GM19438 (cell line): ENCODE results near the gene TIGD6.
A peak's percentile ranks its signal among the peaks of the same experiment; 100 is the strongest.

Experiments
- ATAC-seq: cut with Tn5 transposase; IDR thresholded peaks from one replicate; pipeline ENCODE4 v1.9.1; 2021; ENCODE audit warnings: low read depth; ENCODE audit not compliant: unreplicated experiment

TIGD6 gene

GRCh38 chr5:150017226-150018005, 17.0 kb upstream of the TIGD6 start:
- no peak for ATAC-seq

- ATAC-seq, result no peak
Observed at GRCh38 chr5:150016537-150016936, 16.1 kb upstream of the TIGD6 start.

GRCh38 chr5:150015415-150015814, 15.0 kb upstream of the TIGD6 start:
- no peak for ATAC-seq

DNA sequence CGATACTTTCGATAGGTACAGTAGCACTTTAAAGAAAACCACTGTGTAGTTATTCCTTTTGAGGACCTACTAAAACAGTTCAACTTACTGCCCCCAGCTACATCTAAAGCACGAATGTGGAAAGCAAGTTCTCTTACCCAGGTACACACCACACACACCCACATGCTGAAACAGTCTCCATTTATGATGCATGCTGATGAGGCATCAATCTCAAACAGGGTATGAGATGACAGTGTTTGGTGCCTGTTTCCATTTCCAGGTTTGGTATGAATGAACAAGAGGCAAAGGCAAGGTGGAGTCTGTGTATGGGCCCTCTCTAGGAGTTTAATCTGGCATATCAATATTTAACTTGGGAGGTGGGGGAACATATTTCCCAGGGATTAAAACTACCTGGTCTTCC, 14.0 kb upstream of the TIGD6 start:
- ATAC-seq, result no peak

DNA sequence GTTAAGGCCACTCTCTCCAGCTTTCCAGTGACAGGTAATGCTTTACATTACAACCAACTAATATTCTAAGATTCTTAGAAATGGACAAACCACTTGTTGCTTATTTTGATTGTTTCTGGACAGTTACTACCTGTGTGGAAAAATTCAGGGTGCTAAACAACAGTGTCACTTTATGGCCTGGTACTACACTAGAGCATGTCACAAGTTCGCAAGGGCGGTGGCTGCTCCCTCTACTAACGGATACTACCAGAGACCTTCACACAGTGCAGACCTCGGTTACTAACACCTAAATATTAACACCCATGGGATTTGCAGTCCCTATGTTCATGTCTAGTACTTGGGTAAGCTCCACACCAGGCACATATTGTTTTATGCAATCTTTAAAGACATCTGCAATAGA, 13.5 kb upstream of the TIGD6 start:
- ATAC-seq, result no peak

- ATAC-seq, result no peak
Observed at GRCh38 chr5:150009671-150010387, 9.4 kb upstream of the TIGD6 start.

GRCh38 chr5:150007050-150007449, 6.6 kb upstream of the TIGD6 start:
- no peak for ATAC-seq

DNA sequence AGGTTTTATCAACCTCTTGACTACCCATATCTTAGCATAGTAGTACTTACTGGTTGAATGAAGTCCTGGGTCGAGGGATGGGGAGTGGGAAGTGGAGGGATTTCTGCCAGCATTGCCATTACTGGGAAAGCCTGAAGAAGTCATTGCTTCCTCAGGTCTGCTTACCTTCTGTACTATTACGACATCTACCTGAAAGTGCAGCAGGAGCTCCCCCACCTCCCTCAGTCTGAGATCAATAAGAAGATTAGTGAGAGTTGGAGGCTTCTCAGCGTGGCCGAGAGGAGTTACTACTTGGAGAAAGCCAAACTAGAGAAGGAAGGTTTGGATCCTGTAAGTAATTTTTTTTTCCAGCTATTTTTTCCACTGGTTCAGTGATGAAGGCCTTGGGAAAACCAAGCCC, 5.9 kb upstream of the TIGD6 start:
- no peak for ATAC-seq

GRCh38 chr5:150001660-150002486, 1.4 kb upstream of the TIGD6 start:
- peak; percentile 57 for ATAC-seq

DNA sequence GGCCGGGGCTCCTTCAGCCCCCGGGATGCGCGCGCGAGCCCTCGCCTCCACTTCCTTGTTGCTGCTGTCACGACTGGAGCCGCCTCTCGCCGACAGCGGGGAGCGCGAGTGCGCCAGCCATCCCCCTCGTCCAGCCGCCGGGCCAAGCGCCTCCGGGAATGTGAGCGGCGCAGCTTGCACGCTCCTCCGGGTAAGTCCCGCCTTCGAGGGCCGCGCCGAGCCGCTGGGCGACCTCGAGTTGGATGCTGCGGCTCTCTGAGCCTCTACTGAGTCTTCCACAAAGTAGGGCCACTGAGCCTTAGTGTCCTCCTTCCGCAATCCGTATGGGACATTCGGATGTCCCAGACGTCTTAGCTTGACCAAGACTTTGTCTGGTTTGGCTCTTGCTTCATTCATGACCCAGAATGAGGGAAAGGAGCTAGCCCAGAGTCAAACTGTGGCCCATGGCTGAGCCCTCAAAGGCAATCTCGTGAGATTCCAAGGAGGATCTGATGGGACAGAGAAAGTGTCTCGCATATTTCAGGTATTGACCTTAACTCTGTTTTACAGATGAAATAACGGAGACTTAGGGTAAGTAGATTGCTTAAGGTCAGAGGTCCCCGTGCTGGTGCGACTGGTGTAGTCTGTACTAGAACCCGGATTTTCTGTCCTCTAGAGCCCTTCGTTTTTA, 671 bp upstream of the TIGD6 start:
- peak; percentile 21 for ATAC-seq

DNA sequence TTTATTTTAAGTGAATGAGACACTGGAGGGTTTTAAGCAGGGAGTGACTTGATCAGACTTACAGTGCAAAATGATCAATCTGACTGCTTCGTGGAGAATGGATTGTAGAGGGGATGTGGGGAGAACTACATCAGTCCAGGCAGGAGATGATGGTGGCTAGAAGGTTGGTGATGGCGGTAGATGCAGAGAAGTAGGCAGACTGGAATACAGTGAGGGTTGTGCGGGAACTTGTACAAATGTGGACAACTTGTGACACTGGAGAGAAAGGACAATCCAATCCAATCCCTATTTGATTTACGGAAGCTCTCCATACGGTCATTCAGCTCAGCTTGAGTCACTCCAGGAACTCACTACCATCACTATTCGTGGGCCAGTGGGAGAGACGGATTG, 593 bp downstream of the TIGD6 start:
- no peak for ATAC-seq

GRCh38 chr5:149999359-149999758, 1.1 kb downstream of the TIGD6 start:
- no peak for ATAC-seq

DNA sequence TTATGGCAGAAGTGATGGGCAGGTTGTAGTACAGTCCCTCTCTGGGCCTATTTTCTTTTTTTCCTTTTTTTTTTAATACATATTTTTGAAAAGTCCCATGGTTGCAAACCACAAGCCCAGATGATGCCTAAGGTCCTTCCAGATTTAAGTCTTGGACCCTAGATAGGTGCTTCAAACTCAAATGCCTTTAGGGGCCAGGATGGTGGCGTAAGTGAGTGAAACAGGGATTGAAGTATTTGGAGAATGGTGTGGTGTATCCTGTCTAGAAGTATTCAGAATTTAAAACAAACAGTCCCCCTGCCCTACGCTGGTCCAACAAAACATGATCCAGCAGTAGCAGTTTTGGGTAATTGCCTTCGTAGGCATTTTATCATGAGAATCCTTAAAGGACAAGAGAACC, 2.2 kb downstream of the TIGD6 start:
- ATAC-seq, result no peak

- no peak for ATAC-seq
Observed at GRCh38 chr5:149996205-149996890, 4.1 kb downstream of the TIGD6 start.

- no peak for ATAC-seq
Observed at GRCh38 chr5:149995385-149996204, 4.9 kb downstream of the TIGD6 start.

DNA sequence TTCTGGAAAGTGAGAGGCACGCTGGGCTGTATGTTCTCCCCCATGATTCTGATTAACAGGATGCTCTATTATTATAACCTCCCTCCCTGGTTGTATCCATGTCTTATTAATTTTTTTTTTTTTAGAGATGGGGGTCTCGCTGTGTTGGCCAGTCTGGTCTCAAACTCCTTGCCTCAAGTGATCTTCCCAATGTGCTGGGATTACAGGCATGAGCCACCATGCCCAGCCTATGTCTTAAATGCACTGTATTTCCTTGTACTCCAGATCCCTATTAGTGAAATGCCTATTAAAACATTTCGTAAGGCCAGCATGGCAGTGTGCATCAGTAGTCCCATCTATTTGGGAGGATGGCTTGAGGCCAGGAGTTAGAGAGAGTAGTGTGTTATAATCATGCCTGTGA, 7.0 kb downstream of the TIGD6 start:
- no peak for ATAC-seq

GRCh38 chr5:149990518-149991376, 9.7 kb downstream of the TIGD6 start:
- ATAC-seq, result no peak

GRCh38 chr5:149988126-149988525, 12.3 kb downstream of the TIGD6 start:
- no peak for ATAC-seq
